SK-N-SH treated with all-trans-retinoic acid at 6 μM for 48 hours (cell line): Measurements from ENCODE around the gene PLEKHG2.
A peak's percentile ranks its signal among the peaks of the same experiment; 100 is the strongest.

Source experiments
- ATAC-seq: fragments of 200-7000 bp; cut with Tn5 transposase; 3 replicates; pipeline ENCODE4 v1.9.1; 2020; ENCODE audit warnings: mild to moderate bottlenecking, moderate library complexity
- ARNTL ChIP-seq: fragments of 450-650 bp; formaldehyde crosslinking; IDR thresholded peaks from 2 replicates; pipeline ENCODE4 v1.5.0; 2020; ENCODE audit warnings: low read depth, mild to moderate bottlenecking, moderate library complexity, borderline replicate concordance
- BACH2 ChIP-seq: fragments of 250-450 bp; sonication (Bioruptor Pico); IDR thresholded peaks from 2 replicates; pipeline ENCODE4 v1.9.0; 2021; ENCODE audit warnings: mild to moderate bottlenecking, borderline replicate concordance
- CSDC2 ChIP-seq: fragments of 250-450 bp; sonication (Bioruptor Pico); IDR thresholded peaks from 2 replicates; pipeline ENCODE4 v1.5.0; 2020; ENCODE audit warnings: mild to moderate bottlenecking, moderate library complexity
- ESRRG ChIP-seq: fragments of 250-450 bp; sonication (Bioruptor Pico); IDR thresholded peaks from 2 replicates; pipeline ENCODE4 v1.6.1; 2021; ENCODE audit warnings: mild to moderate bottlenecking
- GLIS3 ChIP-seq: fragments of 250-450 bp; sonication (Bioruptor Pico); IDR thresholded peaks from 2 replicates; pipeline ENCODE4 v1.5.0; 2020; ENCODE audit warnings: mild to moderate bottlenecking, moderate library complexity
- ISL1 ChIP-seq: fragments of 250-450 bp; sonication (Bioruptor Pico); IDR thresholded peaks from 2 replicates; pipeline ENCODE4 v2.1.2; 2022; ENCODE audit warnings: mild to moderate bottlenecking, moderate library complexity
- OSR1 ChIP-seq: fragments of 250-450 bp; sonication (Bioruptor Pico); IDR thresholded peaks from 2 replicates; pipeline ENCODE4 v1.8.0; 2022; ENCODE audit warnings: moderate library complexity, mild to moderate bottlenecking, inconsistent platforms
- PPARA ChIP-seq: fragments of 250-450 bp; sonication (Bioruptor Pico); IDR thresholded peaks from 2 replicates; pipeline ENCODE4 v1.5.0; 2020; ENCODE audit warnings: mild to moderate bottlenecking, borderline replicate concordance
- RARB ChIP-seq: fragments of 250-450 bp; sonication (Bioruptor Pico); IDR thresholded peaks from 2 replicates; pipeline ENCODE4 v1.8.0; 2021; ENCODE audit warnings: mild to moderate bottlenecking, moderate library complexity
- SNAI2 ChIP-seq: fragments of 250-450 bp; sonication (Bioruptor Pico); IDR thresholded peaks from 2 replicates; pipeline ENCODE4 v1.5.0; 2020; ENCODE audit warnings: mild to moderate bottlenecking, moderate library complexity
- TCF4 ChIP-seq: fragments of 250-450 bp; sonication (Bioruptor Pico); IDR thresholded peaks from 2 replicates; pipeline ENCODE4 v1.8.0; 2021; ENCODE audit warnings: mild to moderate bottlenecking, moderate library complexity, borderline replicate concordance
- TOX ChIP-seq: fragments of 250-450 bp; sonication (Bioruptor Pico); IDR thresholded peaks from 2 replicates; pipeline ENCODE4 v1.8.0; 2021; ENCODE audit warnings: mild to moderate bottlenecking, moderate library complexity, borderline replicate concordance
- ZC3H10 ChIP-seq: fragments of 250-450 bp; sonication (Bioruptor Pico); IDR thresholded peaks from 2 replicates; pipeline ENCODE4 v1.5.1; 2021; ENCODE audit warnings: mild to moderate bottlenecking, moderate library complexity
- ZFP3 ChIP-seq: fragments of 250-450 bp; sonication (Bioruptor Pico); IDR thresholded peaks from 2 replicates; pipeline ENCODE4 v1.5.0; 2020; ENCODE audit warnings: mild to moderate bottlenecking, moderate library complexity
- ZFP30 ChIP-seq: fragments of 450-650 bp; formaldehyde crosslinking; IDR thresholded peaks from 2 replicates; pipeline ENCODE4 v1.5.0; 2022; ENCODE audit warnings: mild to moderate bottlenecking, moderate library complexity
- ZNF565 ChIP-seq: fragments of 450-650 bp; formaldehyde crosslinking; conservative IDR thresholded peaks from 2 replicates; pipeline ENCODE4 v1.5.0; 2020; ENCODE audit warnings: low read depth, mild to moderate bottlenecking, moderate library complexity
- ZNF70 ChIP-seq: fragments of 450-650 bp; formaldehyde crosslinking; IDR thresholded peaks from 2 replicates; pipeline ENCODE4 v1.5.0; 2020; ENCODE audit warnings: mild to moderate bottlenecking, moderate library complexity
- ZNF8 ChIP-seq: fragments of 450-650 bp; formaldehyde crosslinking; IDR thresholded peaks from 2 replicates; pipeline ENCODE4 v1.5.0; 2020; ENCODE audit warnings: mild to moderate bottlenecking, moderate library complexity
- TF ChIP-seq, protein P1 (sequence below): fragments of 250-450 bp; sonication (Bioruptor Pico); IDR thresholded peaks from 2 replicates; pipeline ENCODE4 v1.5.1; 2020; ENCODE audit warnings: low read depth, mild to moderate bottlenecking, moderate library complexity
- TF ChIP-seq, protein P2 (sequence below): fragments of 250-450 bp; sonication (Bioruptor Pico); IDR thresholded peaks from 2 replicates; pipeline ENCODE4 v1.5.0; 2020; ENCODE audit warnings: mild to moderate bottlenecking, moderate library complexity
- TF ChIP-seq, protein P3 (sequence below): fragments of 250-450 bp; sonication (Bioruptor Pico); IDR thresholded peaks from 2 replicates; pipeline ENCODE4 v1.8.0; 2021; ENCODE audit warnings: low read depth, mild to moderate bottlenecking, moderate library complexity, borderline replicate concordance
- TF ChIP-seq, protein P4 (sequence below): fragments of 250-450 bp; sonication (Bioruptor Pico); IDR thresholded peaks from 2 replicates; pipeline ENCODE4 v1.8.0; 2020; ENCODE audit warnings: mild to moderate bottlenecking, moderate library complexity, borderline replicate concordance

Gene PLEKHG2

DNA sequence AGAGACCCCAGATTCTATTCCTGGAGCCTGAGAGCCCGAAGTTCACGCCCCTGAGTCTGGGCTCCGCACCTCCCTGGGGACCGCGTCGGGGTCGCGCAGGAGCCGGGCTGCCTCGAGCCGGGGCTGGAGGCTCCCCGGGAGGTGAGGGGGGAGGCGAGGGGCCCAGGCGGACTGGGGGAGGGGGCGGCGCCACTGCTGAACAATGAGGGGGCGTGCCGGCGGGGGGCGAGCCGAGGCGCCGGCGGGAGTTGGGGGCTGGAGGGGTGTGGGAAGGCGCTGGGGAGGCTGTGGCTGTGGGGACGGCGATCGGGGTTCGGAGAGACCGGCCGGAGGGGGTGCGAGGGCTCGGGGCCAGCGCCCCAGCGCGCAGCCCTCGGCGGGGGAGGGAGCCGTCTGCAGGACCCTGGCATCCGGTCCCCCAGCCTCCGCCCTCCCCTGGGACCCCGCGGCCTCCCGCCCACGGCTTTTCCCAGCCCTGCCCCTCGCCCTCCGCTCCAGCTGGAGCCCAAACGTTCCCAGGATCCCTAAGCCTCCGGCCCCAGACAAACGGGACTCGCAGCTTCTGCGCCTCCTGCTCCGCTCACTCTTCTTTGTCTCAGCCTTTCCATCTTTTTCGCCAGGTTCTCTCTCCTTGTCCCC, 922 bp downstream of the PLEKHG2 start:
- TF ChIP-seq, protein P1, sequence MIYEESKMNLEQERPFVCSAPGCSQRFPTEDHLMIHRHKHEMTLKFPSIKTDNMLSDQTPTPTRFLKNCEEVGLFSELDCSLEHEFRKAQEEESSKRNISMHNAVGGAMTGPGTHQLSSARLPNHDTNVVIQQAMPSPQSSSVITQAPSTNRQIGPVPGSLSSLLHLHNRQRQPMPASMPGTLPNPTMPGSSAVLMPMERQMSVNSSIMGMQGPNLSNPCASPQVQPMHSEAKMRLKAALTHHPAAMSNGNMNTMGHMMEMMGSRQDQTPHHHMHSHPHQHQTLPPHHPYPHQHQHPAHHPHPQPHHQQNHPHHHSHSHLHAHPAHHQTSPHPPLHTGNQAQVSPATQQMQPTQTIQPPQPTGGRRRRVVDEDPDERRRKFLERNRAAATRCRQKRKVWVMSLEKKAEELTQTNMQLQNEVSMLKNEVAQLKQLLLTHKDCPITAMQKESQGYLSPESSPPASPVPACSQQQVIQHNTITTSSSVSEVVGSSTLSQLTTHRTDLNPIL (CRISPR knock-in tag), result no peak
- TF ChIP-seq ZNF70 (CRISPR knock-in tag) (no peak), ESRRG (CRISPR knock-in tag) (no peak), GLIS3 (no peak), PPARA (CRISPR knock-in tag) (no peak), ISL1 (no peak), ARNTL (CRISPR knock-in tag) (no peak), ZFP30 (CRISPR knock-in tag) (no peak), TOX (CRISPR knock-in tag) (no peak), CSDC2 (CRISPR knock-in tag) (no peak)
- TF ChIP-seq, protein P2, sequence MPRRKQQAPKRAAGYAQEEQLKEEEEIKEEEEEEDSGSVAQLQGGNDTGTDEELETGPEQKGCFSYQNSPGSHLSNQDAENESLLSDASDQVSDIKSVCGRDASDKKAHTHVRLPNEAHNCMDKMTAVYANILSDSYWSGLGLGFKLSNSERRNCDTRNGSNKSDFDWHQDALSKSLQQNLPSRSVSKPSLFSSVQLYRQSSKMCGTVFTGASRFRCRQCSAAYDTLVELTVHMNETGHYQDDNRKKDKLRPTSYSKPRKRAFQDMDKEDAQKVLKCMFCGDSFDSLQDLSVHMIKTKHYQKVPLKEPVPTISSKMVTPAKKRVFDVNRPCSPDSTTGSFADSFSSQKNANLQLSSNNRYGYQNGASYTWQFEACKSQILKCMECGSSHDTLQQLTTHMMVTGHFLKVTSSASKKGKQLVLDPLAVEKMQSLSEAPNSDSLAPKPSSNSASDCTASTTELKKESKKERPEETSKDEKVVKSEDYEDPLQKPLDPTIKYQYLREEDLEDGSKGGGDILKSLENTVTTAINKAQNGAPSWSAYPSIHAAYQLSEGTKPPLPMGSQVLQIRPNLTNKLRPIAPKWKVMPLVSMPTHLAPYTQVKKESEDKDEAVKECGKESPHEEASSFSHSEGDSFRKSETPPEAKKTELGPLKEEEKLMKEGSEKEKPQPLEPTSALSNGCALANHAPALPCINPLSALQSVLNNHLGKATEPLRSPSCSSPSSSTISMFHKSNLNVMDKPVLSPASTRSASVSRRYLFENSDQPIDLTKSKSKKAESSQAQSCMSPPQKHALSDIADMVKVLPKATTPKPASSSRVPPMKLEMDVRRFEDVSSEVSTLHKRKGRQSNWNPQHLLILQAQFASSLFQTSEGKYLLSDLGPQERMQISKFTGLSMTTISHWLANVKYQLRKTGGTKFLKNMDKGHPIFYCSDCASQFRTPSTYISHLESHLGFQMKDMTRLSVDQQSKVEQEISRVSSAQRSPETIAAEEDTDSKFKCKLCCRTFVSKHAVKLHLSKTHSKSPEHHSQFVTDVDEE, result no peak
- TF ChIP-seq, protein P3, sequence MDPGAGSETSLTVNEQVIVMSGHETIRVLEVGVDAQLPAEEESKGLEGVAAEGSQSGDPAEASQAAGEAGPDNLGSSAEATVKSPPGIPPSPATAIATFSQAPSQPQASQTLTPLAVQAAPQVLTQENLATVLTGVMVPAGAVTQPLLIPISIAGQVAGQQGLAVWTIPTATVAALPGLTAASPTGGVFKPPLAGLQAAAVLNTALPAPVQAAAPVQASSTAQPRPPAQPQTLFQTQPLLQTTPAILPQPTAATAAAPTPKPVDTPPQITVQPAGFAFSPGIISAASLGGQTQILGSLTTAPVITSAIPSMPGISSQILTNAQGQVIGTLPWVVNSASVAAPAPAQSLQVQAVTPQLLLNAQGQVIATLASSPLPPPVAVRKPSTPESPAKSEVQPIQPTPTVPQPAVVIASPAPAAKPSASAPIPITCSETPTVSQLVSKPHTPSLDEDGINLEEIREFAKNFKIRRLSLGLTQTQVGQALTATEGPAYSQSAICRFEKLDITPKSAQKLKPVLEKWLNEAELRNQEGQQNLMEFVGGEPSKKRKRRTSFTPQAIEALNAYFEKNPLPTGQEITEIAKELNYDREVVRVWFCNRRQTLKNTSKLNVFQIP (CRISPR knock-in tag), result no peak
- TF ChIP-seq, protein P4, sequence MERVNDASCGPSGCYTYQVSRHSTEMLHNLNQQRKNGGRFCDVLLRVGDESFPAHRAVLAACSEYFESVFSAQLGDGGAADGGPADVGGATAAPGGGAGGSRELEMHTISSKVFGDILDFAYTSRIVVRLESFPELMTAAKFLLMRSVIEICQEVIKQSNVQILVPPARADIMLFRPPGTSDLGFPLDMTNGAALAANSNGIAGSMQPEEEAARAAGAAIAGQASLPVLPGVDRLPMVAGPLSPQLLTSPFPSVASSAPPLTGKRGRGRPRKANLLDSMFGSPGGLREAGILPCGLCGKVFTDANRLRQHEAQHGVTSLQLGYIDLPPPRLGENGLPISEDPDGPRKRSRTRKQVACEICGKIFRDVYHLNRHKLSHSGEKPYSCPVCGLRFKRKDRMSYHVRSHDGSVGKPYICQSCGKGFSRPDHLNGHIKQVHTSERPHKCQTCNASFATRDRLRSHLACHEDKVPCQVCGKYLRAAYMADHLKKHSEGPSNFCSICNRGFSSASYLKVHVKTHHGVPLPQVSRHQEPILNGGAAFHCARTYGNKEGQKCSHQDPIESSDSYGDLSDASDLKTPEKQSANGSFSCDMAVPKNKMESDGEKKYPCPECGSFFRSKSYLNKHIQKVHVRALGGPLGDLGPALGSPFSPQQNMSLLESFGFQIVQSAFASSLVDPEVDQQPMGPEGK (CRISPR knock-in tag), result no peak
- peak; percentile 0 for ATAC-seq

DNA sequence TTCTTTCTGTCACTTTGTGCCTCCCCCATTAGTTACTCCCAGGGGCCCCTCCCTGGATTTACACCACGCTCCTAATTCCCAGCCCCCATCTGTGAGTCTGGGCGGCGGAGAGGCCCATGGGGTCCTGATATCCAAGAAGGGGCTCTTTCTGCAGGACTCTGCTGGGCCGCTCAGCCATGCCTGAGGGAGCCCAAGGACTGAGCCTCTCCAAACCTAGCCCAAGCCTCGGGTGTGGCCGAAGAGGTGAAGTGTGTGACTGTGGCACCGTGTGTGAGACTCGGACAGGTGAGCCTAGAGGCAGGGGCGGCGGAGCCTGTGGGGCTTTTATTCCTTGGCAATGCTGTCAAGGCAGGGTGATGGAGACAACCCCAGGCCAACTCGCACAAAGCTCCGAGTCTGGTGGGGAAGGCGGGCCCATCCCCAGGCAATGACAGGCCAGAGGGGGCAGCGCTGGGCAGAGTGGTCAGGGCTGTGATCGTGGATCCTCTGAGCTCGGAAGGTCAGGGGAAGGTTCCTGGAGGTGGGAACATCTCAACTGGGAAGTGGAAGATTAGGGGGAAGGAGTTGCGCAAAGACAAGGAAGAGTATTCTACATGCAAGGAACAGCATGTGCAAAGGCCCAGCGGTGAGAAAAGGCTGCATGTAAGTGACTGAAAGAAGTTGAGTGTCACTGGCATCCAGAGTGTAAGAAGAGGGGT, 1.6 kb downstream of the PLEKHG2 start:
- no peak for TF ChIP-seq ARNTL (CRISPR knock-in tag)
- TF ChIP-seq, protein P1 (CRISPR knock-in tag), result no peak
- TF ChIP-seq TCF4 (CRISPR knock-in tag), result no peak
- no peak for TF ChIP-seq ISL1
- TF ChIP-seq ZNF8, result no peak
- no peak for TF ChIP-seq OSR1 (CRISPR knock-in tag)
- TF ChIP-seq ESRRG (CRISPR knock-in tag), result no peak
- TF ChIP-seq GLIS3, result no peak
- TF ChIP-seq ZNF70 (CRISPR knock-in tag), result no peak
- TF ChIP-seq PPARA (CRISPR knock-in tag), result no peak
- no peak for ATAC-seq

DNA sequence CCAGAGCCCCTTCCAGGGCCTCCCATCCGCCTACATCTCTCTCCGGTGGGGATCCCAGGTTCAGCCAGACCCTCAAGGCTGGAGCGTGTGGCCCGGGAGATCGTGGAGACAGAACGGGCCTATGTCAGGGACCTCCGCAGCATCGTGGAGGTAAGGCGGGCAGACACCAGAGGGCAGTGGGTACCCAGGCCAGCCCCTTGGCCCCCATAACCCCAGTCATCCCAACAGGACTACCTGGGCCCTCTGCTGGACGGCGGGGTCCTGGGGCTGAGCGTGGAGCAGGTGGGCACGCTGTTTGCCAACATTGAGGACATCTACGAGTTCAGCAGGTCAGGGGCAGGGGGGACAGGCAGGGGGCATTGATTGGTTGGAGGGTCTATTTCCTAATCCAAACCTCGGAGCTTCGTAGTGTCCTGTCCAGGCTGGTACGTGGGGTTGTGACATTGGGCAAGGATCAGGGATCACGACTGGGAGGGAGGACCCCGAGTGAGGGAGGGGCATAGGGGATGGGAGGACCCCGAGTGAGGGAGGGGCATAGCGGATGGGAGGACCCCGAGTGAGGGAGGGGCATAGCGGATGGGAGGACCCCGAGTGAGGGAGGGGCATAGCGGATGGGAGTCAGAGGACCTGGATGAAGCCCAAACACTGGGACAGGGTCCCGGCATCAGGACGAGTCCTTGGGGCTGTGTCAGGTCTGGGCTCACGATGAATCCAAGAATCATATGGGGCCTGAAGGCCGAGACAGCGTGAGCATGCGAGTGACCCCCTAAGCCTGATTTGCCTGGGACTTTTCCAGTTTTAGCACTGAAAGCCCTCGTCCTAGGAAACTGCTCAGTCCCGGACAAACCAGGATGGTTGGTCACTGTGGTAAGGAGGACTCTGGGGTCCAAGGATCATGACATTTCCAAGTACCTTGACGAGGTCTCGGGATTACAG, 2.9 kb downstream of the PLEKHG2 start:
- no peak for TF ChIP-seq ISL1
- TF ChIP-seq OSR1 (CRISPR knock-in tag), result no peak
- TF ChIP-seq TOX (CRISPR knock-in tag), result no peak
- no peak for TF ChIP-seq RARB
- TF ChIP-seq ZFP30 (CRISPR knock-in tag), result no peak
- no peak for TF ChIP-seq ARNTL (CRISPR knock-in tag)
- no peak for TF ChIP-seq ZNF8
- no peak for TF ChIP-seq ZNF565
- no peak for TF ChIP-seq ZC3H10 (CRISPR knock-in tag)
- no peak for TF ChIP-seq PPARA (CRISPR knock-in tag)
- TF ChIP-seq GLIS3, result no peak
- no peak for TF ChIP-seq CSDC2 (CRISPR knock-in tag)
- TF ChIP-seq, protein P1 (CRISPR knock-in tag), result no peak
- no peak for TF ChIP-seq ESRRG (CRISPR knock-in tag)
- TF ChIP-seq SNAI2 (CRISPR knock-in tag), result no peak
- TF ChIP-seq ZNF70 (CRISPR knock-in tag), result no peak
- TF ChIP-seq ZFP3 (CRISPR knock-in tag), result no peak
- TF ChIP-seq TCF4 (CRISPR knock-in tag), result no peak
- TF ChIP-seq BACH2, result no peak
- no peak for ATAC-seq
